ENCODE measurements around the gene GNG12.
A peak's percentile ranks its signal among the peaks of the same experiment; 100 is the strongest.

The GNG12 gene

GRCh38 chr1:67705735-67706453 is 127.4 kb downstream of the GNG12 start:
- DNase-seq (ENCODE audit: low read depth): no peak

GRCh38 chr1:67704351-67704750 is 128.9 kb downstream of the GNG12 start:
- no peak for DNase-seq (ENCODE audit: low read depth)

- no peak for DNase-seq (ENCODE audit: low read depth)
Observed at GRCh38 chr1:67701876-67702275, 131.4 kb downstream of the GNG12 start.

GRCh38 chr1:67700692-67701410 is 132.4 kb downstream of the GNG12 start:
- DNase-seq (ENCODE audit: low read depth): no peak

DNA sequence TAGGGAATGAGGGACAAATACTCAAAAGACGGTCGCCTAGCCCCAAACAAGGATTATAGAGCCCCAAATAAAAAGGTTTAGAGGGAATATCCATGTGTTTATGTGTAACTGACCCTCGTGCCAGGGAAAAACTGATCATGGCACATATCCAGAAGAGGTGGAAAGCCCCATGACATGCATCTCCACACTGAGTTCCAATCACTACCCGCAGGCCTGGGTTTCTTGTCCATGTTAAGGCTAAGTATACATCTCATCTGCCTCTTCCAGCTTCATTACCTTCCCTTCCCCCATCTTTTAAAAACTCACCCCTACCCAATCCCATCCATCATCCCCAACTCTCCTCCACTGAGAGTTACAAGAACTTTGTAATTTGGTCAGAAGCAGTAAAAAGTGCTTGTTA is 133.0 kb downstream of the GNG12 start:
- no peak for DNase-seq (ENCODE audit: low read depth)

DNA sequence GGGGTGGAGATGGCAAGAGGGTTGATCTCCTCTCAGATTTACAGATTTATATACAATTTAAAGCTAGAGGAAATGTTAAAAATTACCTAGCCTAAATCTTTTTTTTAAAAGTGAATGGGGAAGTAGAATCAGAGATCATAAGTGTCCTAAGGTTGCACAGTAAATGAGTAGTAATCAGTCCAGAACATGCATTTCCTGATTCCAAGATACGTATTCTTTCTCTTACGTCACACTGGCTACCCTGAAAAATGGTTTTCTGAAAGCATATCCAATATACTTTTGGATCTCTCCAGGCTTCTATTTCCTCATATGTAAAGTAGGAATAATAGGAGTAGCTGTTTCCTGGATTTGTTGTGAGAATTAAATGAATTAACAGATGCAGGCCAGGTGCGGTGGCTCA is 136.6 kb downstream of the GNG12 start:
- no peak for DNase-seq (ENCODE audit: low read depth)

- no peak for DNase-seq (ENCODE audit: low read depth)
Observed at GRCh38 chr1:67695963-67696362, 137.3 kb downstream of the GNG12 start.

- DNase-seq (ENCODE audit: low read depth): no peak
Observed at GRCh38 chr1:67691712-67692111, 141.6 kb downstream of the GNG12 start.

GRCh38 chr1:67690411-67690810 is 142.9 kb downstream of the GNG12 start:
- DNase-seq (ENCODE audit: low read depth): no peak

DNA sequence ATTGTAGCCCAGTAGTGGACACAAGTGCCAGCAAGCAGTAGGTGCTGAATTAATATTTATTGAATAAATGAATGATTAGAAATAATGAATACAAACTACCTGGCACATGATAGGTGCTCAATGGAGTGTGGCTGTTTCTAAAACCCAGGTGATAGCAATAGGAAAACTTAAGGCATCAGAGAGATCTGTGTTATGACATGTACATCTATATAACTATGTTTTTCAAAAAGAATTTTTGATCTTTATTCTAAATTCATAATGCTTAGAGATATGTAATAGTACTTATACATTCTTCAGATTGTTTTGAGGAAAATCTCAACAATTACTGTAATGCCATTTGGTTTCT is 143.3 kb downstream of the GNG12 start:
- DNase-seq (ENCODE audit: low read depth): no peak

GRCh38 chr1:67689267-67690017 is 143.8 kb downstream of the GNG12 start:
- no peak for DNase-seq (ENCODE audit: low read depth)

GRCh38 chr1:67688526-67689219 is 144.6 kb downstream of the GNG12 start:
- no peak for DNase-seq (ENCODE audit: low read depth)

GRCh38 chr1:67687649-67688048 is 145.6 kb downstream of the GNG12 start:
- DNase-seq (ENCODE audit: low read depth): peak; percentile 73

GRCh38 chr1:67687198-67687545 is 146.1 kb downstream of the GNG12 start:
- no peak for DNase-seq (ENCODE audit: low read depth)

DNA sequence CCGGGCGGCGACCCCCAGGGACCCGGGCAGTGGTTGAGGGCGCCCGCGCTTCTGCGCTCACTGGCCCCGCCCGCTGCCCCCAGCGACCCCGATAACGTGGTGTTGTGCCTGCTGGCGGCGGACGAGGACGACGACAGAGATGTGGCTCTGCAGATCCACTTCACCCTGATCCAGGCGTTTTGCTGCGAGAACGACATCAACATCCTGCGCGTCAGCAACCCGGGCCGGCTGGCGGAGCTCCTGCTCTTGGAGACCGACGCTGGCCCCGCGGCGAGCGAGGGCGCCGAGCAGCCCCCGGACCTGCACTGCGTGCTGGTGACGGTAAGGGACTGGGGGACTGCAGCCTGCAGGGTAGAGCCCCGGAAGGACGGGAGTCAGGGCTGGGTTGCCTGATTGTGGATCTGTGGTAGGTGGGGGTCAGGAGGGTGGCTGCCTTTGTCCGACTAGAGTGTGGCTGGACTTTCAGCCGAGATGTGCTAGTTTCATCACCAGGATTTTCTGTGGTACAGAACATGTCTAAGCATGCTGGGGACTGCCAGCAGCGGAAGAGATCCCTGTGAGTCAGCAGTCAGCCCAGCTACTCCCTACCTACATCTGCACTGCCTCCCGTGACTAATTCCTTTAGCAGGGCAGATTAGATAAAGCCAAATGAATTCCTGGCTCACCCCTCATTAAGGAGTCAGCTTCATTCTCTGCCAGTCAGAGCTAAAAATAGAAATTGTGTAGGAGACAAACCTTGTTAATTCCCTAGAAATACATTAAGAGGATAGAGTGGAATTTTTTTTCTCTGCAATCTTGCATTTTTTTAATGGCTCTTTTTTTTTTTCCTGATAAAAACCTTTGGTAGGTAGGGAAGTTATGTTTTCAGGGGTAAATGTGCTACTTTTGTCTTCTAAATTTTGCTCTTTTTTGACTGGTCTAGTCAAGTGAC is 146.7 kb downstream of the GNG12 start:
- peak; percentile 97 for DNase-seq (ENCODE audit: low read depth)

- no peak for DNase-seq (ENCODE audit: low read depth)
Observed at GRCh38 chr1:67685558-67686266, 147.6 kb downstream of the GNG12 start.

GRCh38 chr1:67685067-67685557 is 148.2 kb downstream of the GNG12 start, which contains the start of gene GADD45A:
Gene GADD45A, plus strand, starts transcription at chr1:67685201. Its CDS starts 294 bp downstream, at chr1:67685495.
- peak; percentile 97 for DNase-seq (ENCODE audit: low read depth)

DNA sequence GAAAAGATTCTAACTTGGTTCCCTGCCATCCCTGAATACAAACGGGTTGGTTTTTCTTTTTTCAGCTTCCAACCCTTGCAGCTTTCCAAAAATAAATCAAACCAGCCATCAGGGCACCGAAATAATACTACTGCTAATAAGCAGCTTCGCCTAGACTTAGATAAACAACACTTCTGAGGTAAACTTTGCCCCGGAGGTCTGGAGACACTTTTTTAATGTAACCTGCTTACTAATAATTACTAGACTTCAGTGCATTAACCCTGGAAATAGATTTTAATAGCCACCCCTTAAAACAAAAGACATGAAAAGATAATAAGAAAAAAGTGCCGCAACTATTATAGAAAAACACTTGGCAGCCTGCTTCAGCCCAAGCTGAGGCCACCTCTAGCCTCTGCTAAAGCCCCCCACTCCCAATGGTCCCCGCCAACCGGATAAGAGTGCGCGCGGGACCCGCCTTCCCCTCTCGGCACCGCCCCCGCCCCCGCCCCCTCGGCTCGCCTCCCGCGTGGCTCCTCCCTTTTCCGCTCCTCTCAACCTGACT is 148.7 kb downstream of the GNG12 start:
- no peak for DNase-seq (ENCODE audit: low read depth)

GRCh38 chr1:67683766-67684525 is 149.3 kb downstream of the GNG12 start:
- DNase-seq (ENCODE audit: low read depth): no peak
